Progenitor cell of endocrine pancreas (in vitro differentiated cells): Measurements from ENCODE around the gene ENG. TPM values are rescaled to one million over a fixed set of nuclear protein-coding genes. Genes with fewer than 3 reads are reported as not detected.

ENCODE experiments used
- DNase-seq: peaks from one replicate; pipeline ENCODE4 v3.0.0; 2021; ENCODE audit warnings: low spot score; ENCODE audit not compliant: unreplicated experiment
- H3K27ac Mint-ChIP-seq: 2 replicates; pipeline ENCODE4 v1.8.0; 2021; ENCODE audit warnings: mild to moderate bottlenecking, moderate library complexity, mixed read lengths
- H3K27me3 Mint-ChIP-seq: 2 replicates; pipeline ENCODE4 v1.8.0; 2021; ENCODE audit warnings: mixed read lengths
- H3K36me3 Mint-ChIP-seq: 2 replicates; pipeline ENCODE4 v1.8.0; 2022; ENCODE audit warnings: mixed read lengths; ENCODE audit not compliant: insufficient read depth
- H3K4me1 Mint-ChIP-seq: 2 replicates; pipeline ENCODE4 v1.8.0; 2021; ENCODE audit warnings: low read depth, mixed read lengths
- H3K4me3 Mint-ChIP-seq: 2 replicates; pipeline ENCODE4 v1.8.0; 2021; ENCODE audit warnings: low read depth, mild to moderate bottlenecking, moderate library complexity, mixed read lengths
- H3K9me3 Mint-ChIP-seq: 2 replicates; pipeline ENCODE4 v1.8.0; 2021; ENCODE audit warnings: low read depth, mixed read lengths
- total RNA-seq: library from RNA; stranded (reverse); gene quantifications from 2 replicates; pipeline ENCODE4 v1.2.1, GENCODE V29; 2021
- TF ChIP-seq, protein P1 (sequence below): fragments of 200-600 bp; sonication (generic); IDR thresholded peaks from one replicate; pipeline ENCODE4 v1.5.0; 2021; ENCODE audit warnings: antibody characterized with exemption, mild to moderate bottlenecking; ENCODE audit not compliant: unreplicated experiment

ENG gene
- total RNA-seq, 1 donor from 2014 or later, result 0.91 TPM

- Mint-ChIP-seq H3K36me3 (no peaks in the 10 kb centered on the region), H3K4me1 (peaks cover 4% of the 10 kb centered on the region), H3K27me3 (peaks cover 33% of the 10 kb centered on the region), H3K9me3 (no peaks in the 10 kb centered on the region), H3K27ac (no peak overlapping the region), H3K4me3 (no peak overlapping the region)
- DNase-seq, result no peak
- TF ChIP-seq, protein P1, sequence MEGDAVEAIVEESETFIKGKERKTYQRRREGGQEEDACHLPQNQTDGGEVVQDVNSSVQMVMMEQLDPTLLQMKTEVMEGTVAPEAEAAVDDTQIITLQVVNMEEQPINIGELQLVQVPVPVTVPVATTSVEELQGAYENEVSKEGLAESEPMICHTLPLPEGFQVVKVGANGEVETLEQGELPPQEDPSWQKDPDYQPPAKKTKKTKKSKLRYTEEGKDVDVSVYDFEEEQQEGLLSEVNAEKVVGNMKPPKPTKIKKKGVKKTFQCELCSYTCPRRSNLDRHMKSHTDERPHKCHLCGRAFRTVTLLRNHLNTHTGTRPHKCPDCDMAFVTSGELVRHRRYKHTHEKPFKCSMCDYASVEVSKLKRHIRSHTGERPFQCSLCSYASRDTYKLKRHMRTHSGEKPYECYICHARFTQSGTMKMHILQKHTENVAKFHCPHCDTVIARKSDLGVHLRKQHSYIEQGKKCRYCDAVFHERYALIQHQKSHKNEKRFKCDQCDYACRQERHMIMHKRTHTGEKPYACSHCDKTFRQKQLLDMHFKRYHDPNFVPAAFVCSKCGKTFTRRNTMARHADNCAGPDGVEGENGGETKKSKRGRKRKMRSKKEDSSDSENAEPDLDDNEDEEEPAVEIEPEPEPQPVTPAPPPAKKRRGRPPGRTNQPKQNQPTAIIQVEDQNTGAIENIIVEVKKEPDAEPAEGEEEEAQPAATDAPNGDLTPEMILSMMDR, result no peak
These were observed 81.2 kb downstream of the ENG start for GRCh38 chr9:127773272-127773671.

GRCh38 chr9:127772603-127773002, 81.9 kb downstream of the ENG start:
- TF ChIP-seq, protein P1, result no peak
- Mint-ChIP-seq H3K27ac (no peak overlapping the region), H3K27me3 (peaks cover 32% of the 10 kb centered on the region), H3K36me3 (no peaks in the 10 kb centered on the region), H3K4me1 (peaks cover 4% of the 10 kb centered on the region), H3K4me3 (no peak overlapping the region), H3K9me3 (no peaks in the 10 kb centered on the region)
- no peak for DNase-seq

- Mint-ChIP-seq H3K36me3 (no peaks in the 10 kb centered on the region), H3K27ac (no peak overlapping the region), H3K4me3 (no peak overlapping the region), H3K4me1 (peaks cover 4% of the 10 kb centered on the region), H3K9me3 (no peaks in the 10 kb centered on the region), H3K27me3 (peaks cover 39% of the 10 kb centered on the region)
- TF ChIP-seq, protein P1, result no peak
- DNase-seq, result no peak
These were observed 82.8 kb downstream of the ENG start for GRCh38 chr9:127771570-127772189.

- peak; percentile 98 for DNase-seq
- Mint-ChIP-seq H3K27me3 (peaks cover 44% of the 10 kb centered on the region), H3K36me3 (no peaks in the 10 kb centered on the region), H3K4me1 (peaks cover 4% of the 10 kb centered on the region), H3K27ac (peak overlapping the region; percentile 77), H3K4me3 (peak overlapping the region; percentile 71), H3K9me3 (no peaks in the 10 kb centered on the region)
- TF ChIP-seq, protein P1, result no peak
These were observed 83.4 kb downstream of the ENG start for GRCh38 chr9:127770905-127771569.

- Mint-ChIP-seq H3K4me3 (peak overlapping the region; percentile 71), H3K27ac (no peak overlapping the region), H3K9me3 (no peaks in the 10 kb centered on the region), H3K4me1 (peaks cover 4% of the 10 kb centered on the region), H3K36me3 (no peaks in the 10 kb centered on the region), H3K27me3 (peaks cover 45% of the 10 kb centered on the region)
- TF ChIP-seq, protein P1, result no peak
- DNase-seq, result no peak
These were observed 83.9 kb downstream of the ENG start for GRCh38 chr9:127770583-127770904.
